OCI-LY3 (cell line): Measurements from ENCODE around the gene BORCS5.

Source experiments
- EZH2phosphoT487 ChIP-seq: fragments of 200-600 bp; shearing (Covaris generic); IDR thresholded peaks from 2 replicates; pipeline ENCODE4 v1.6.1; 2018; ENCODE audit warnings: antibody characterized with exemption, mixed run types, low read depth
- TF ChIP-seq, protein P1 (sequence below): fragments of 200-600, 300-600 bp; sonication (generic); IDR thresholded peaks from 2 replicates; pipeline ENCODE4 v1.5.1; 2014; ENCODE audit warnings: antibody characterized with exemption, low read length, low read depth

DNA sequence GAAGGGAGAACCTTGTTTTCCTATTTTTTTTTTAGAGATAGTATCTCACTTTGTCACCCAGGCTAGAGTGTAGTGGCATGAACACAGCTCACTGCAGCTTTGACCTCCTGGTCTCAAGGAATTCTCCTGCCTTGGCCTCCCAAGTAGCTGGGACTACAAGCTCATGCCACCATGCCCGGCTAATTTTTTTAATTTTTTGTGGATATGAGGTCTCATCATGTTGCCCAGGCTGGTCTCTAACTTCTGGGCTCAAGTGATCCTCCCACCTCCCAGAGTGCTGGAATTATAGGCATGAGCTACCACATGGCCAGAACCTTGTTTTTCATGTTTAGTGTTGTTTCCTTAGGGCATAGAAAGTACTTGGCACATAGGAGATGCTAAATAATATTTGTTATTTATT lies 20.4 kb upstream of the BORCS5 start:
- TF ChIP-seq, protein P1, sequence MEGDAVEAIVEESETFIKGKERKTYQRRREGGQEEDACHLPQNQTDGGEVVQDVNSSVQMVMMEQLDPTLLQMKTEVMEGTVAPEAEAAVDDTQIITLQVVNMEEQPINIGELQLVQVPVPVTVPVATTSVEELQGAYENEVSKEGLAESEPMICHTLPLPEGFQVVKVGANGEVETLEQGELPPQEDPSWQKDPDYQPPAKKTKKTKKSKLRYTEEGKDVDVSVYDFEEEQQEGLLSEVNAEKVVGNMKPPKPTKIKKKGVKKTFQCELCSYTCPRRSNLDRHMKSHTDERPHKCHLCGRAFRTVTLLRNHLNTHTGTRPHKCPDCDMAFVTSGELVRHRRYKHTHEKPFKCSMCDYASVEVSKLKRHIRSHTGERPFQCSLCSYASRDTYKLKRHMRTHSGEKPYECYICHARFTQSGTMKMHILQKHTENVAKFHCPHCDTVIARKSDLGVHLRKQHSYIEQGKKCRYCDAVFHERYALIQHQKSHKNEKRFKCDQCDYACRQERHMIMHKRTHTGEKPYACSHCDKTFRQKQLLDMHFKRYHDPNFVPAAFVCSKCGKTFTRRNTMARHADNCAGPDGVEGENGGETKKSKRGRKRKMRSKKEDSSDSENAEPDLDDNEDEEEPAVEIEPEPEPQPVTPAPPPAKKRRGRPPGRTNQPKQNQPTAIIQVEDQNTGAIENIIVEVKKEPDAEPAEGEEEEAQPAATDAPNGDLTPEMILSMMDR, result no peak
- TF ChIP-seq EZH2phosphoT487, result no peak
